HG03432 (cell line): ENCODE results near the gene GNG8.

Source experiments
- ATAC-seq: cut with Tn5 transposase; IDR thresholded peaks from one replicate; pipeline ENCODE4 v1.9.1; 2021; ENCODE audit warnings: mild to moderate bottlenecking, moderate library complexity; ENCODE audit not compliant: unreplicated experiment

Gene GNG8

GRCh38 chr19:46620716-46621115 lies 15.3 kb downstream of the GNG8 start:
- no peak for ATAC-seq

- ATAC-seq, result no peak
These were observed 15.7 kb downstream of the GNG8 start for GRCh38 chr19:46620267-46620666.

GRCh38 chr19:46618670-46619231 lies 17.3 kb downstream of the GNG8 start:
- ATAC-seq, result no peak

- ATAC-seq, result no peak
These were observed 18.4 kb downstream of the GNG8 start for GRCh38 chr19:46617601-46618000.

- no peak for ATAC-seq
These were observed 19.2 kb downstream of the GNG8 start for GRCh38 chr19:46616631-46617322.

GRCh38 chr19:46615966-46616365 lies 20.0 kb downstream of the GNG8 start:
- no peak for ATAC-seq

DNA sequence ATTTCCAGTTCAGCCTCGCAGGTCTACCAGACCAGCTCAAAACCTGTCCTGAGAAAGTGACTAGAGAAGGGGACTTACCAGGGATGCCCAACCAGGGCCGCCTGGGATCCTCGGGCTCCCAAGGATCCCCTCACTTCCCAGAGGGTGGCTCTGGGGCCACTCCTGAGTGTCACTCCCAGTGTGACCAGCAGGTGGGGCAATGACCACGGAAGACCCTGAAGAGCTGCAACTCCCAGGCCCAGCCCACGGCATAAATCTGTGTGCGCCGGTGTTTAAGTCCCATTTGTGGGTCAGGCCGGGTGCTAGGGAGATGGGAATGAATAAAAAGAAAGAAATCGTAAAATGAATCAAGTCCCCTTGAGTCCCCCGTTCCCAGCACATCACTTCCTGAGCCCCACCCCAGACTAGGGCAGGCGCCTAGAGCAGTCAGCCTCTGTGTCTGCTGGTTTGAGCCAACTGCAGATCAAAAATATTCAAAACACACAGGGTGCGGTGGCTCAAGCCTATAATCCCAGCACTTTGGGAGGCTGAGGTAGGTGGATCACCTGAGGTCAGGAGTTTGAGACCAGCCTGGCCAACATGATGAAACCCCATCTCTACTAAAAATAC lies 21.8 kb downstream of the GNG8 start:
- ATAC-seq, result no peak

GRCh38 chr19:46613525-46613924 lies 22.5 kb downstream of the GNG8 start:
- no peak for ATAC-seq

GRCh38 chr19:46611776-46612175 lies 24.2 kb downstream of the GNG8 start:
- ATAC-seq, result no peak

DNA sequence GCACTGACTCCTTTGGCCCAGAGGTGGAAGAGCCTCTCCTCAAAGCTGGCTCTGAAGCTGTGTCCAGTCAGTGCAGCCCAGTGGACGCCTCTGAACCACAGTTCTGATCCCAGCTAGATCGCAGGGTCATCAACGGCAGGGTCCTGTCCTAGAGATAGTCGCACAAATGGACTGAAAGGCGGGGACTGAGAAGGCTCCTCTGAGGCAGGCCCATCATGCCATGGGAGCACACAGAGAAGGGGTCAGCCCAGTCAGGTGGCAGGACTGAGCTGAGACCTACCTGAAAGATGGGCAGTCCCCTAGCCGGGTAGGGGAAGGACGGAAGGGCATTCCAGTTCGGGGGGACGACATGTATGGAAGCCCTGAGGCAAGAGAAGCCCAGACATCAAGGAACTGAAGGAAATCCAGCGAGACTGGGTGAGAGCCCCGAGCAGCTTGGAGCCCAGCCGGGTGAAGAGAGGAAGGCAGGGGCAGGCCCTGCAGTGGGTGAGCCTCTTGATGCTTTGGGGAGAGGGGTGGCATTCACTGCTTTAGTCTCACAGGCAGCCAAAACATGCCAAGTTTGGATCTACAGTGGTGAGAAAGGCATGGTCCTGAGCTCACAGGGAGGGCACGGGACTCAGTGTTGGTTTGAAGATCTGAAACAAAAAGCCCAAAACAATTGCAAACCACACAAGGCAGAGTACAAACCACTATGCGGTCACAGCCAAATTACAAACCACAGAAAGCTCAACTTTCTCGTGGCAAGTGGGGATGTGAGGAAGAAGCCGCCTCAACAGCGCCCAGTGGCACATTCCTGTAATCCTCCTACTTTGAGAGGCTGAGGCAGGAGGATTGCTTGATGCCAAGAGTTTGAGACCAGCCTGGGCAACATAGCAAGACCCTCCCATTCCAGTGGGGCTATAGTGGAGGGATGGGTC lies 24.9 kb downstream of the GNG8 start:
- no peak for ATAC-seq

DNA sequence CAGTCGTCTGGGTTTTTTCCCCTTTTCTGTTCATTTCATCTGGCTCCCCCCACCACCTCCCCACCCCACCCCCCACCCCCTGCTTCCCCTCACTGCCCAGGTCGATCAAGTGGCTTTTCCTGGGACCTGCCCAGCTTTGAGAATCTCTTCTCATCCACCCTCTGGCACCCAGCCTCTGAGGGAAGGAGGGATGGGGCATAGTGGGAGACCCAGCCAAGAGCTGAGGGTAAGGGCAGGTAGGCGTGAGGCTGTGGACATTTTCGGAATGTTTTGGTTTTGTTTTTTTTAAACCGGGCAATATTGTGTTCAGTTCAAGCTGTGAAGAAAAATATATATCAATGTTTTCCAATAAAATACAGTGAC lies 25.6 kb downstream of the GNG8 start:
- ATAC-seq, result no peak

DNA sequence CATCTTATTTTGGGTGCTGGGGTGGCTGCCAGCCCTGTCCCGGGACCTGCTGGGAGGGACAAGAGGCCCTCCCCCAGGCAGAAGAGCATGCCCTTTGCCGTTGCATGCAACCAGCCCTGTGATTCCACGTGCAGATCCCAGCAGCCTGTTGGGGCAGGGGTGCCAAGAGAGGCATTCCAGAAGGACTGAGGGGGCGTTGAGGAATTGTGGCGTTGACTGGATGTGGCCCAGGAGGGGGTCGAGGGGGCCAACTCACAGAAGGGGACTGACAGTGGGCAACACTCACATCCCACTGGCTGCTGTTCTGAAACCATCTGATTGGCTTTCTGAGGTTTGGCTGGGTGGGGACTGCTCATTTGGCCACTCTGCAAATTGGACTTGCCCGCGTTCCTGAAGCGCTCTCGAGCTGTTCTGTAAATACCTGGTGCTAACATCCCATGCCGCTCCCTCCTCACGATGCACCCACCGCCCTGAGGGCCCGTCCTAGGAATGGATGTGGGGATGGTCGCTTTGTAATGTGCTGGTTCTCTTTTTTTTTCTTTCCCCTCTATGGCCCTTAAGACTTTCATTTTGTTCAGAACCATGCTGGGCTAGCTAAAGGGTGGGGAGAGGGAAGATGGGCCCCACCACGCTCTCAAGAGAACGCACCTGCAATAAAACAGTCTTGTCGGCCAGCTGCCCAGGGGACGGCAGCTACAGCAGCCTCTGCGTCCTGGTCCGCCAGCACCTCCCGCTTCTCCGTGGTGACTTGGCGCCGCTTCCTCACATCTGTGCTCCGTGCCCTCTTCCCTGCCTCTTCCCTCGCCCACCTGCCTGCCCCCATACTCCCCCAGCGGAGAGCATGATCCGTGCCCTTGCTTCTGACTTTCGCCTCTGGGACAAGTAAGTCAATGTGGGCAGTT lies 26.2 kb downstream of the GNG8 start:
- no peak for ATAC-seq

DNA sequence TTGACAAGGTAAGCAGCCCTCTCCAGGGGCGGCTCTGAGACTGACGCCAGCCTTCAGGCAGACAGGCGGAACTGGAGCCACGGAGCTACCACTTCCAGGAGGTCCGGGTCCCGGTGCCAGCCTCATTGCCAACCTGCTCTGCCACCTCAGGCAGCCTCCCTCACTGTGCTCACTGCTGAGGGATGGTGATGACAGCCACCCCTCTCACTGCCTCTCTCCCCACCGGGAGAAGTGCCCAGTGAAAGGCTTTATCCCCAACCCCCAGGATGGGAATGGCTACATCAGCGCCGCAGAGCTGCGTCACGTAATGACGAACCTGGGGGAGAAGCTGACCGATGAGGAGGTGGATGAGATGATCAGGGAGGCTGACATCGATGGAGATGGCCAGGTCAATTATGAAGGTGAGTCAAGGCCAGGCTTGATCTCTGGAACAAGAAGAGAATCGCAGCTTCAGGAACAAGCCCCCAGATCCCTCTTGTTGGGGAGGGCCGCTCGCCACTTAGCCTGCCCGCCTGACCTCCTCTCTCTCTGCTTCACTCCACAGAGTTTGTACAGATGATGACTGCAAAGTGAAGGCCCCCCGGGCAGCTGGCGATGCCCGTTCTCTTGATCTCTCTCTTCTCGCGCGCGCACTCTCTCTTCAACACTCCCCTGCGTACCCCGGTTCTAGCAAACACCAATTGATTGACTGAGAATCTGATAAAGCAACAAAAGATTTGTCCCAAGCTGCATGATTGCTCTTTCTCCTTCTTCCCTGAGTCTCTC lies 27.2 kb downstream of the GNG8 start:
- ATAC-seq, result no peak

- ATAC-seq, result no peak
These were observed 27.8 kb downstream of the GNG8 start for GRCh38 chr19:46608178-46608577.

GRCh38 chr19:46607448-46607841 lies 28.6 kb downstream of the GNG8 start:
- ATAC-seq, result no peak

DNA sequence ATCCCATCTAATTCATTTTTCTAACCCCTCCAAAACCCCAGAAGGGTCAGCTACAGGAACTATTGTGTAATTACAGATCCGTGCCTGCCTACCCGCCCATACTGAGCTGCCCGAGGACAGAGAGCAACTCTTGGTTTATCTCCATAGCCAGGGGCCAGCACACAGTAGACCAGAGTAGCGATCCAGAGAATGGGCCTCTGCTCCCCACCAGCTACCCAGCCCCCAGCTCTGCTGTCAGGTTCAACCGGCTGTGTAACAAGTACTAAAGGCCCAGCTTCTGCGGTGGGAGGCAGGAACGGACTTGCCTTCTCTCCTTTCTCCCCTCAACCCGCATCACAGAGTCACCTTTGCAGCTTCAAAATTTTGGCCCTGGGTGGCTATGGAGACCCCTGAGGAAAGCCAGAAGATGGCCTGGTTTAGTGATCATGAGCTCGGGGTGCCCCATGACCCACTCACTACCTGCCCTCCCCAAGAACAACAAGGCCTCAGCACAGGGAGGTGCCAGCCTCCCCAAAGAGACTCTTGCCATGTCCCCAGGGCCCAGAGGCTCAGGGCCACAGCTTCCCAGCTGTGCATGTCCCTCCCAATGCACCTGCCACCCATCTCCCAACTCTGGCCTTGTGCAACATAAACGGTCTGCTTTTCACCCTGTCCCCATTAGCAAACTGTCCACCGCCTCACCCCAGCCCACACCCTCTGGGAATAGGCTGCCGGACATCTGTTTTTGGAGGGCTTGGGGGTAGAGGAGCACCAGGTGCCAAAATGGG lies 29.1 kb downstream of the GNG8 start:
- ATAC-seq, result no peak

- no peak for ATAC-seq
These were observed 30.0 kb downstream of the GNG8 start for GRCh38 chr19:46606019-46606418.

- ATAC-seq, result no peak
These were observed 30.6 kb downstream of the GNG8 start for GRCh38 chr19:46605356-46605821.

DNA sequence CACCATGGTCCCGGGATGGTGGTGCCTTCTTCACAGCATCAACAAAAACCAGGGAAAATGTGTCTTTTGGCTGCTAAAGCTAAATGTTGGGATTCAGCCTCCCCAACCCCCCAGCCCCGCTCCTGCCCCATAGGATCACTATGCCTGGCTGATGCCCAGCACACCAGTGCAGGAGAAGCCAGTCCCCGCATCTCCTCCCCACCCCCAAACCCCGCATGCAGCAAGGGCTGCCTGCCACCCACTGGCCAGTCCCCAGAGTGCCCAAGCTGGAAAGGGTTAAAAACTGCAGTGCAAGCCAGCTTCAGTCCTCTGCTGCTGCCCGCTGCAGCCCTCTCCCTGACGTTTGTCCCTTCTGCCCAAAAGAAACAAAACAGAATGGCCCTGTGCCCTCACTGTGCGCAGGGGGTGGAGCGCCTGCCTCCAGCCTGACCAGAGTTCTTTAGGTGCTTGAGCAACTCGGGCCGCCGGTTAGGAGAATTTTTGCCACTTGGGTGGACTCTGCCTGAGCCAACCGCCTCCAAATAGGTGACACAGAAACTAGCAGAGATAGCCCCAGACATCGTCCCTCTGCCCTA lies 31.1 kb downstream of the GNG8 start:
- no peak for ATAC-seq
